ENCODE data around the gene HCK. TPM values are rescaled to one million over a fixed set of nuclear protein-coding genes. Genes with fewer than 3 reads are reported as not detected.

The HCK gene
- total and polyA plus RNA-seq, 2 donors: 8.3 to 12.2 TPM

DNA sequence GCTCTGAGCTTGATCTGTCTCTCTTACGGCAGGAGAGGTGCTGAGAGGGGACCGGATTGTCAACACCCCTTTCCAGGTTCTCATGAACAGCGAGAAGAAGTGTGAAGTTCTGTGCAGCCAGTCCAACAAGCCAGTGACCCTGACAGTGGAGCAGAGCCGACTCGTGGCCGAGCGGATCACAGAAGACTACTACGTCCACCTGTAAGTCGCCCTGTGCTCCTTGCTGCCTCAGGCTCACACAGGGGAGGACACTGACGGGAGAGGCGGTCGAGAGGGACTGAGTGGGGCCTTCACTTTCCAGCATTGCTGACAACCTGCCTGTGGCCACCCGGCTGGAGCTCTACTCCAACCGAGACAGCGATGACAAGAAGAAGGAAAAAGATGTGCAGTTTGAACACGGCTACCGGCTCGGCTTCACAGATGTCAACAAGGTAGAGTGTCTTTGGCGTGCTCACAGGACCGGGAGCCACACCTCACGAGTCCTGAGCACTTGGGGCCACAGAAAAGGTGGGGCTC lies 89.5 kb downstream of the HCK start:
- peaks cover 10% of the 10 kb centered on the region for H3K36me3 ChIP-seq (ENCODE audit: insufficient read depth)
- H3K4me3 ChIP-seq (ENCODE audit: low read depth, low read length): no peak overlapping the region
- 91% methylated on average over 21 of the region's 21 CpGs for WGBS
- H3K4me1 ChIP-seq (ENCODE audit: insufficient read depth): no peaks in the 10 kb centered on the region
- H3K27ac ChIP-seq (ENCODE audit: low read depth): no peak overlapping the region
- DNase-seq (ENCODE audit: extremely low spot score): no peak

GRCh38 chr20:32142088-32142487 lies 90.0 kb downstream of the HCK start:
- Histone ChIP-seq H3K27ac (ENCODE audit: low read depth) (no peak overlapping the region), H3K4me3 (ENCODE audit: low read depth, low read length) (no peak overlapping the region), H3K4me1 (ENCODE audit: insufficient read depth) (no peaks in the 10 kb centered on the region), H3K36me3 (ENCODE audit: insufficient read depth) (peaks cover 10% of the 10 kb centered on the region)
- DNase-seq (ENCODE audit: extremely low spot score): no peak
- WGBS: 88% methylated on average over 5 of the region's 5 CpGs

DNA sequence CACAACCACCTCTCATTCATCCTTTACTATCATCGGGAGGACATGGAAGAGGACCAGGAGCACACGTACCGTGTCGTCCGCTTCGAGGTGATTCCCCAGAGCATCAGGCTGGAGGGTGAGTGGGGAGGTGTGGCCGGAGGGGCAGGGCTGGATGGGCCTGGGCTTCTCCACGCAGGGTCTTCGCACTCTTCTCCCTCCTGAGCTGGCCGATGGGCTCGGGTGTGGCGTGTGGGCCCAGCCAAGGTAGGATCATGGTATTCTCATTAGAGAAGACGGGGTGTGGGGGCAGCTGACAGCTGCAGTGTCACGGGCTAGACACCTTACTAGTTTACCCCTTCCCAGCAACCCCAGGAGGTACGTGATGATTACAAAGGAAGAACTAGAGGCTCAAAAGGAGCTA lies 90.9 kb downstream of the HCK start:
- Histone ChIP-seq H3K4me1 (ENCODE audit: insufficient read depth) (no peaks in the 10 kb centered on the region), H3K36me3 (ENCODE audit: insufficient read depth) (peaks cover 10% of the 10 kb centered on the region), H3K4me3 (ENCODE audit: low read depth, low read length) (no peak overlapping the region), H3K27ac (ENCODE audit: low read depth) (no peak overlapping the region)
- WGBS: 95% methylated on average over 15 of the region's 15 CpGs
- no peak for DNase-seq (ENCODE audit: extremely low spot score)

- Histone ChIP-seq H3K36me3 (ENCODE audit: insufficient read depth) (peaks cover 10% of the 10 kb centered on the region), H3K4me3 (ENCODE audit: low read depth, low read length) (no peak overlapping the region), H3K27ac (ENCODE audit: low read depth) (no peak overlapping the region), H3K4me1 (ENCODE audit: insufficient read depth) (no peaks in the 10 kb centered on the region)
- DNase-seq (ENCODE audit: extremely low spot score): no peak
- 94% methylated on average over 8 of the region's 8 CpGs for WGBS
Observed at GRCh38 chr20:32144898-32145662, 93.0 kb downstream of the HCK start.

GRCh38 chr20:32149566-32150170 lies 97.6 kb downstream of the HCK start:
- no peak overlapping the region for H3K4me3 ChIP-seq (ENCODE audit: low read depth, low read length)
- H3K27ac ChIP-seq (ENCODE audit: low read depth): no peak overlapping the region
- WGBS: 82% methylated on average over 8 of the region's 8 CpGs
- no peaks in the 10 kb centered on the region for H3K36me3 ChIP-seq (ENCODE audit: insufficient read depth)
- DNase-seq (ENCODE audit: extremely low spot score): no peak
- H3K4me1 ChIP-seq (ENCODE audit: insufficient read depth): no peaks in the 10 kb centered on the region

DNA sequence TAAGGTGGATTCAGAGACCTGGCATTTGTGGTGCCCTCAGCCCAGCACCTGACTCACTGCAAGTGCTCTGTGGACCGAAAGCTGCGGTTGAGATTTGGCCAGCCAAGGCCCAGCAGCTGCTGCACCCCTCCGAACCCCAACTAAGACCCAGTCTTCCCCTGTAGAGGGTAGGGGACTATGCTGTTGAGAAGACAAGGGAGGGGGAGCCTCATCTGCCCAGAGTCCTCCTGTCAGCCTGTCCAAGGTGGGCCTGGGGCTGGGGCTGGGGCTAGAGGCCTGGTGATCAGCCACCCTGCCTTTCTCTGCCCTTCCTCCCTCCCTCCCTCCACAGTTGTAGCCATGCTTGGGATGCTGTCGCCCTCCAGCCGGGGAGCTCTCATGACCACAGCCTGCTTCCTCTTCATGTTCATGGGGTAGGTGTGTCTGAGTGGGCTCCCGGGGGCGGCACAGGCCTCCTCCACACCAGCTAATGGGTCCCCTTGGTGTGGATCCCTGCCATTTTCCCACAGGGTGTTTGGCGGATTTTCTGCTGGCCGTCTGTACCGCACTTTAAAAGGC lies 98.3 kb downstream of the HCK start:
- Histone ChIP-seq H3K27ac (ENCODE audit: low read depth) (no peak overlapping the region), H3K36me3 (ENCODE audit: insufficient read depth) (no peaks in the 10 kb centered on the region), H3K4me3 (ENCODE audit: low read depth, low read length) (no peak overlapping the region), H3K4me1 (ENCODE audit: insufficient read depth) (no peaks in the 10 kb centered on the region)
- DNase-seq (ENCODE audit: extremely low spot score): no peak
- 87% methylated on average over 10 of the region's 10 CpGs for WGBS

Small RNAs within 50 kb of the gene (small RNA-seq; reads per million reads assigned to genes)
- gene RNA5SP481: 0.12 reads per million
- not detected for gene RNA5SP482

Other genes starting within 250 kb of the HCK start
- 1.7 TPM for gene MYLK2, start 232.9 kb upstream of the HCK start, total RNA-seq
- not detected for gene MYLK2, start 232.9 kb upstream of the HCK start, polyA plus RNA-seq
- 4.7 TPM for gene FOXS1, start 206.6 kb upstream of the HCK start, total RNA-seq
- gene FOXS1, start 206.6 kb upstream of the HCK start, polyA plus RNA-seq: 1.7 TPM
- 1.4 TPM for gene DUSP15, start 181.7 kb upstream of the HCK start, total RNA-seq
- gene DUSP15, start 181.7 kb upstream of the HCK start, polyA plus RNA-seq: 4.0 TPM
- gene TTLL9, start 181.6 kb upstream of the HCK start, total RNA-seq: 0.26 TPM
- 0.20 TPM for gene TTLL9, start 181.6 kb upstream of the HCK start, polyA plus RNA-seq
- gene PDRG1, start 100.2 kb upstream of the HCK start, total RNA-seq: 2.9 TPM
- 14.0 TPM for gene PDRG1, start 100.2 kb upstream of the HCK start, polyA plus RNA-seq
- gene XKR7, start 84.1 kb upstream of the HCK start, total RNA-seq: 0.05 TPM
- 0.03 TPM for gene XKR7, start 84.1 kb upstream of the HCK start, polyA plus RNA-seq
- 5.8 TPM for gene CCM2L, start 41.8 kb upstream of the HCK start, total RNA-seq
- 9.3 TPM for gene CCM2L, start 41.8 kb upstream of the HCK start, polyA plus RNA-seq
- gene TM9SF4, start 57.5 kb downstream of the HCK start, total RNA-seq: 23.2 TPM
- gene TM9SF4, start 57.5 kb downstream of the HCK start, polyA plus RNA-seq: 36.3 TPM
- gene PLAGL2, start 155.5 kb downstream of the HCK start, total RNA-seq: 3.0 TPM
- gene PLAGL2, start 155.5 kb downstream of the HCK start, polyA plus RNA-seq: 5.1 TPM
- gene POFUT1, start 155.6 kb downstream of the HCK start, total RNA-seq: 34.7 TPM
- gene POFUT1, start 155.6 kb downstream of the HCK start, polyA plus RNA-seq: 28.4 TPM
- 21.1 TPM for gene KIF3B, start 225.4 kb downstream of the HCK start, total RNA-seq
- 15.8 TPM for gene KIF3B, start 225.4 kb downstream of the HCK start, polyA plus RNA-seq

Data from urinary bladder (tissue), 4 donors.